Astrocyte (in vitro differentiated cells and primary cell): Measurements from ENCODE around the gene THBS3. TPM values are rescaled to one million over a fixed set of nuclear protein-coding genes. Genes with fewer than 3 reads are reported as not detected.

Experiments used
- DNase-seq: peaks from one replicate; pipeline ENCODE4 v3.0.0-alpha.2; 2010; ENCODE audit warnings: low read depth
- FAIRE-seq: peaks from 2 replicates; lab custom pipeline; 2011; peaks lifted over from hg19 to GRCh38; lab: Jason Lieb, UNC
- H2AFZ ChIP-seq: 2 replicates; pipeline ENCODE4 v1.6.0; 2012; ENCODE audit warnings: low read depth, low read length, inconsistent platforms
- H3K27ac ChIP-seq: 2 replicates; pipeline ENCODE4 v1.5.1; 2011; ENCODE audit warnings: low read depth, low read length, inconsistent platforms
- H3K27me3 ChIP-seq: 2 replicates; pipeline ENCODE4 v1.6.0; 2011; ENCODE audit warnings: low read length, inconsistent platforms; ENCODE audit not compliant: insufficient read depth
- H3K36me3 ChIP-seq: 2 replicates; pipeline ENCODE4 v1.5.1; 2011; ENCODE audit warnings: low read length, inconsistent platforms; ENCODE audit not compliant: insufficient read depth
- H3K4me1 ChIP-seq: 2 replicates; pipeline ENCODE4 v1.5.1; 2011; ENCODE audit warnings: low read length, inconsistent platforms; ENCODE audit not compliant: insufficient read depth
- H3K4me2 ChIP-seq: 2 replicates; pipeline ENCODE4 v1.6.0; 2012; ENCODE audit warnings: low read length, inconsistent platforms
- H3K4me3 ChIP-seq: 2 replicates; pipeline ENCODE4 v1.5.1; 2011; ENCODE audit warnings: low read depth, mild to moderate bottlenecking, low read length, inconsistent platforms; ENCODE audit not compliant: insufficient read depth
- H3K79me2 ChIP-seq: 2 replicates; pipeline ENCODE4 v1.6.0; 2012; ENCODE audit warnings: mild to moderate bottlenecking, low read length, inconsistent platforms; ENCODE audit not compliant: insufficient read depth
- H3K9ac ChIP-seq: 2 replicates; pipeline ENCODE4 v1.6.0; 2012; ENCODE audit warnings: mild to moderate bottlenecking, low read length, inconsistent platforms
- H3K9me3 ChIP-seq: 2 replicates; pipeline ENCODE4 v1.5.1; 2012; ENCODE audit warnings: low read depth, mild to moderate bottlenecking, low read length, inconsistent platforms; ENCODE audit not compliant: insufficient read depth
- H4K20me1 ChIP-seq: 2 replicates; pipeline ENCODE4 v1.6.0; 2012; ENCODE audit warnings: low read length, inconsistent platforms; ENCODE audit not compliant: insufficient read depth
- H3K27ac Mint-ChIP-seq: one replicate; pipeline ENCODE4 v1.8.0; 2021; ENCODE audit warnings: mild to moderate bottlenecking, mixed read lengths; ENCODE audit not compliant: unreplicated experiment
- H3K27me3 Mint-ChIP-seq: one replicate; pipeline ENCODE4 v1.8.0; 2021; ENCODE audit warnings: low read depth, mixed read lengths; ENCODE audit not compliant: unreplicated experiment
- H3K36me3 Mint-ChIP-seq: one replicate; pipeline ENCODE4 v1.8.0; 2021; ENCODE audit warnings: low read depth, mixed read lengths; ENCODE audit not compliant: unreplicated experiment
- H3K4me1 Mint-ChIP-seq: one replicate; pipeline ENCODE4 v1.8.0; 2021; ENCODE audit warnings: low read depth, mixed read lengths; ENCODE audit not compliant: unreplicated experiment
- H3K4me3 Mint-ChIP-seq: one replicate; pipeline ENCODE4 v1.8.0; 2021; ENCODE audit warnings: mild to moderate bottlenecking, moderate library complexity, mixed read lengths; ENCODE audit not compliant: unreplicated experiment
- H3K9me3 Mint-ChIP-seq: one replicate; pipeline ENCODE4 v1.8.0; 2021; ENCODE audit warnings: mild to moderate bottlenecking, mixed read lengths; ENCODE audit not compliant: unreplicated experiment
- CTCF ChIP-seq: IDR thresholded peaks from 2 replicates; pipeline ENCODE4 v1.5.1; 2011; ENCODE audit warnings: low read depth, mild to moderate bottlenecking, inconsistent platforms, low read length, moderate library complexity; ENCODE audit not compliant: insufficient read depth
- EZH2 ChIP-seq: IDR thresholded peaks from 2 replicates; pipeline ENCODE4 v1.6.1; 2012; ENCODE audit warnings: mild to moderate bottlenecking, low read length, inconsistent platforms; ENCODE audit not compliant: insufficient read depth
- total RNA-seq: library from RNA; stranded (reverse); gene quantifications from 2 replicates; pipeline ENCODE4 v1.2.1, GENCODE V29; 2021

Gene THBS3
- total RNA-seq, 1 donor from 2014 or later, result 153 TPM

- Histone ChIP-seq H2AFZ (no peak overlapping the region), H3K27ac (no peak overlapping the region), H3K79me2 (peaks cover 34% of the 10 kb centered on the region), H3K27me3 (no peaks in the 10 kb centered on the region), H3K4me3 (no peak overlapping the region), H4K20me1 (peaks cover 8% of the 10 kb centered on the region), H3K36me3 (peaks cover 11% of the 10 kb centered on the region), H3K9me3 (no peaks in the 10 kb centered on the region), H3K4me2 (no peak overlapping the region), H3K9ac (no peak overlapping the region), H3K4me1 (peaks cover 22% of the 10 kb centered on the region)
- peaks cover 13% of the 10 kb centered on the region for H3K36me3 Mint-ChIP-seq
- DNase-seq (no peak), FAIRE-seq (no peak)
- H3K27ac Mint-ChIP-seq, result no peak overlapping the region
- H3K9me3 Mint-ChIP-seq, result no peaks in the 10 kb centered on the region
- no peak for TF ChIP-seq CTCF
- peaks cover 2% of the 10 kb centered on the region for H3K27me3 Mint-ChIP-seq
- H3K4me1 Mint-ChIP-seq, result peaks cover 21% of the 10 kb centered on the region
- H3K4me3 Mint-ChIP-seq, result no peak overlapping the region
These were observed 36.9 kb downstream of the THBS3 start for GRCh38 chr1:155170806-155171205.

- no peak overlapping the region for H3K27ac ChIP-seq
- H2AFZ ChIP-seq, result no peak overlapping the region
- H3K9me3 Mint-ChIP-seq, result no peaks in the 10 kb centered on the region
- no peaks in the 10 kb centered on the region for H3K27me3 ChIP-seq
- no peak for FAIRE-seq
- H3K9me3 ChIP-seq, result no peaks in the 10 kb centered on the region
- no peak overlapping the region for H3K27ac Mint-ChIP-seq
- peaks cover 33% of the 10 kb centered on the region for H3K79me2 ChIP-seq
- no peak for DNase-seq
- H3K27me3 Mint-ChIP-seq, result peaks cover 5% of the 10 kb centered on the region
- TF ChIP-seq CTCF (no peak), EZH2 (no peak)
- peaks cover 11% of the 10 kb centered on the region for H3K36me3 ChIP-seq
- H3K4me3 Mint-ChIP-seq, result peak overlapping the region; percentile 47
- peaks cover 8% of the 10 kb centered on the region for H4K20me1 ChIP-seq
- peaks cover 18% of the 10 kb centered on the region for H3K4me1 Mint-ChIP-seq
- no peak overlapping the region for H3K4me2 ChIP-seq
- peaks cover 13% of the 10 kb centered on the region for H3K36me3 Mint-ChIP-seq
- no peak overlapping the region for H3K9ac ChIP-seq
- peaks cover 21% of the 10 kb centered on the region for H3K4me1 ChIP-seq
- no peak overlapping the region for H3K4me3 ChIP-seq
These were observed 37.5 kb downstream of the THBS3 start for GRCh38 chr1:155170101-155170785.

DNA sequence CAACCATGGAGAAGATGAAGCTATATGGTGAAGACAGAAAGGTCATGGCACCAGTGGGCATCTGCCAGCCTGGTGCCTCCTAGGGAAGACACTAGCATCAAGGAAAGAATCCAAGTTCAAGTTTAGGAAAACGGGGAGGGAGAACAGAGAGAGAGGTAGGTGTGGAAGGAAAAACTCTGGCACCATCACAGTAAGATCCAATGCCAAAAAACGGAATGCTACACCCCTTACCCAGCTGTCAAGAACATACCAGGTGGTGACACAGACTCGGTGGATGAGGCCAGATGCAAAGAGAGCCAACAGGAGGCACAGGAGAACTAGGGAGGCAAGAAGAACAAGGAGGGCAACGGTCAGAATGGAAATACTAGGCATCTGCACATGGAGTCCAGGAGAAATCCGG, 38.2 kb downstream of the THBS3 start:
- no peak overlapping the region for H2AFZ ChIP-seq
- H3K4me2 ChIP-seq, result no peak overlapping the region
- no peak overlapping the region for H3K27ac Mint-ChIP-seq
- peaks cover 12% of the 10 kb centered on the region for H3K4me1 Mint-ChIP-seq
- no peaks in the 10 kb centered on the region for H3K9me3 Mint-ChIP-seq
- H3K27me3 ChIP-seq, result no peaks in the 10 kb centered on the region
- H3K9me3 ChIP-seq, result no peaks in the 10 kb centered on the region
- H3K27ac ChIP-seq, result no peak overlapping the region
- peaks cover 11% of the 10 kb centered on the region for H3K36me3 ChIP-seq
- peaks cover 27% of the 10 kb centered on the region for H3K79me2 ChIP-seq
- FAIRE-seq (no peak), DNase-seq (no peak)
- H4K20me1 ChIP-seq, result peaks cover 8% of the 10 kb centered on the region
- H3K27me3 Mint-ChIP-seq, result peaks cover 5% of the 10 kb centered on the region
- no peak for TF ChIP-seq CTCF
- TF ChIP-seq EZH2, result no peak
- H3K36me3 Mint-ChIP-seq, result peaks cover 13% of the 10 kb centered on the region
- no peak overlapping the region for H3K4me3 ChIP-seq
- H3K9ac ChIP-seq, result no peak overlapping the region
- H3K4me1 ChIP-seq, result peaks cover 15% of the 10 kb centered on the region
- H3K4me3 Mint-ChIP-seq, result no peak overlapping the region
